Measurements from ENCODE around the gene CUL4A.
A peak's percentile ranks its signal among the peaks of the same experiment; 100 is the strongest.
"Not testable (repeated sequence)": the region's sequence is repeated elsewhere in the genome, so short reads cannot be mapped to it uniquely, and the experiment has no call there.

CUL4A gene

GRCh38 chr13:113229161-113229560 is 19.7 kb downstream of the CUL4A start:
- no peak for DNase-seq
- Mint-ChIP-seq H3K36me3 (ENCODE audit: low read depth) (peaks cover 55% of the 10 kb centered on the region), H3K27ac (no peak overlapping the region), H3K4me1 (no peaks in the 10 kb centered on the region), H3K4me3 (no peak overlapping the region), H3K9me3 (no peaks in the 10 kb centered on the region), H3K27me3 (no peaks in the 10 kb centered on the region)
- no peak for ATAC-seq

- no peaks in the 10 kb centered on the region for H3K9me3 Mint-ChIP-seq
- peaks cover 50% of the 10 kb centered on the region for H3K36me3 Mint-ChIP-seq (ENCODE audit: low read depth)
- H3K4me3 Mint-ChIP-seq = no peak overlapping the region
These were observed 20.4 kb downstream of the CUL4A start for GRCh38 chr13:113229791-113230190.

GRCh38 chr13:113231306-113232207 is 22.1 kb downstream of the CUL4A start:
- DNase-seq (no peak), ATAC-seq (no peak)
- H3K27me3 Mint-ChIP-seq = no peaks in the 10 kb centered on the region
- H3K27ac Mint-ChIP-seq = peak overlapping the region; percentile 11
- peaks cover 49% of the 10 kb centered on the region for H3K36me3 Mint-ChIP-seq (ENCODE audit: low read depth)
- no peaks in the 10 kb centered on the region for H3K4me1 Mint-ChIP-seq
- no peak overlapping the region for H3K4me3 Mint-ChIP-seq
- no peaks in the 10 kb centered on the region for H3K9me3 Mint-ChIP-seq

More at GRCh38 chr13:113229791-113230190, 20.4 kb downstream of the CUL4A start:
- no peaks in the 10 kb centered on the region for H3K27me3 Mint-ChIP-seq
- no peak overlapping the region for H3K27ac Mint-ChIP-seq
- no peak for ATAC-seq
- DNase-seq = no peak
- no peaks in the 10 kb centered on the region for H3K4me1 Mint-ChIP-seq

GRCh38 chr13:113232208-113233003 is 23.0 kb downstream of the CUL4A start:
- Mint-ChIP-seq H3K9me3 (no peaks in the 10 kb centered on the region), H3K4me3 (no peak overlapping the region), H3K27me3 (no peaks in the 10 kb centered on the region), H3K4me1 (no peaks in the 10 kb centered on the region), H3K27ac (no peak overlapping the region), H3K36me3 (ENCODE audit: low read depth) (peaks cover 54% of the 10 kb centered on the region)
- DNase-seq (no peak), ATAC-seq (peak; percentile 13)

GRCh38 chr13:113233101-113233500 is 23.7 kb downstream of the CUL4A start:
- H3K4me1 Mint-ChIP-seq = no peaks in the 10 kb centered on the region
- no peak overlapping the region for H3K4me3 Mint-ChIP-seq
- H3K27ac Mint-ChIP-seq = no peak overlapping the region
- ATAC-seq (no peak), DNase-seq (no peak)
- H3K36me3 Mint-ChIP-seq (ENCODE audit: low read depth) = peaks cover 52% of the 10 kb centered on the region
- no peaks in the 10 kb centered on the region for H3K27me3 Mint-ChIP-seq
- H3K9me3 Mint-ChIP-seq = no peaks in the 10 kb centered on the region

GRCh38 chr13:113238536-113238935 is 29.1 kb downstream of the CUL4A start:
- Mint-ChIP-seq H3K4me3 (no peak overlapping the region), H3K9me3 (no peaks in the 10 kb centered on the region), H3K27me3 (no peaks in the 10 kb centered on the region), H3K27ac (no peak overlapping the region), H3K4me1 (no peaks in the 10 kb centered on the region), H3K36me3 (ENCODE audit: low read depth) (peaks cover 48% of the 10 kb centered on the region)
- no peak for ATAC-seq
- no peak for DNase-seq

- peaks cover 47% of the 10 kb centered on the region for H3K36me3 Mint-ChIP-seq (ENCODE audit: low read depth)
These were observed 29.9 kb downstream of the CUL4A start for GRCh38 chr13:113239357-113239756.

GRCh38 chr13:113239986-113240385 is 30.6 kb downstream of the CUL4A start:
- H3K4me1 Mint-ChIP-seq = no peaks in the 10 kb centered on the region
- no peak overlapping the region for H3K27ac Mint-ChIP-seq
- no peaks in the 10 kb centered on the region for H3K9me3 Mint-ChIP-seq
- ATAC-seq (no peak), DNase-seq (no peak)
- H3K36me3 Mint-ChIP-seq (ENCODE audit: low read depth) = peaks cover 51% of the 10 kb centered on the region
- no peak overlapping the region for H3K4me3 Mint-ChIP-seq
- no peaks in the 10 kb centered on the region for H3K27me3 Mint-ChIP-seq

More at GRCh38 chr13:113239357-113239756, 29.9 kb downstream of the CUL4A start:
- H3K27me3 Mint-ChIP-seq = no peaks in the 10 kb centered on the region
- ATAC-seq = no peak
- no peaks in the 10 kb centered on the region for H3K4me1 Mint-ChIP-seq
- no peak overlapping the region for H3K27ac Mint-ChIP-seq
- no peak for DNase-seq
- no peaks in the 10 kb centered on the region for H3K9me3 Mint-ChIP-seq
- no peak overlapping the region for H3K4me3 Mint-ChIP-seq

- not testable (repeated sequence) for ATAC-seq, H3K27ac Mint-ChIP-seq, H3K9me3 Mint-ChIP-seq, H3K27me3 Mint-ChIP-seq, H3K4me3 Mint-ChIP-seq, DNase-seq, H3K4me1 Mint-ChIP-seq
- peaks cover 57% of the 10 kb centered on the region for H3K36me3 Mint-ChIP-seq (ENCODE audit: low read depth)
These were observed 32.2 kb downstream of the CUL4A start for GRCh38 chr13:113241623-113242022.

- Mint-ChIP-seq H3K27ac (no peak overlapping the region), H3K4me1 (no peaks in the 10 kb centered on the region), H3K4me3 (no peak overlapping the region), H3K36me3 (ENCODE audit: low read depth) (peaks cover 59% of the 10 kb centered on the region), H3K9me3 (no peaks in the 10 kb centered on the region), H3K27me3 (no peaks in the 10 kb centered on the region)
- ATAC-seq (no peak), DNase-seq (no peak)
These were observed 34.4 kb downstream of the CUL4A start for GRCh38 chr13:113243847-113244246.

GRCh38 chr13:113245849-113246796 is 36.7 kb downstream of the CUL4A start:
- ATAC-seq = no peak
- no peak overlapping the region for H3K4me3 Mint-ChIP-seq
- H3K9me3 Mint-ChIP-seq = no peaks in the 10 kb centered on the region
- no peaks in the 10 kb centered on the region for H3K27me3 Mint-ChIP-seq
- H3K4me1 Mint-ChIP-seq = no peaks in the 10 kb centered on the region
- H3K36me3 Mint-ChIP-seq (ENCODE audit: low read depth) = peaks cover 65% of the 10 kb centered on the region
- H3K27ac Mint-ChIP-seq = no peak overlapping the region
- DNase-seq = no peak

GRCh38 chr13:113252516-113253095 is 43.2 kb downstream of the CUL4A start:
- Mint-ChIP-seq H3K27ac (no peak overlapping the region), H3K9me3 (no peaks in the 10 kb centered on the region), H3K4me3 (no peak overlapping the region), H3K27me3 (no peaks in the 10 kb centered on the region), H3K36me3 (ENCODE audit: low read depth) (peaks cover 60% of the 10 kb centered on the region), H3K4me1 (no peaks in the 10 kb centered on the region)
- ATAC-seq (no peak), DNase-seq (no peak)

GRCh38 chr13:113257908-113258307 is 48.5 kb downstream of the CUL4A start:
- DNase-seq, H3K27me3 Mint-ChIP-seq, H3K27ac Mint-ChIP-seq, H3K4me3 Mint-ChIP-seq, ATAC-seq, H3K9me3 Mint-ChIP-seq, H3K4me1 Mint-ChIP-seq: not testable (repeated sequence)
- H3K36me3 Mint-ChIP-seq (ENCODE audit: low read depth) = peaks cover 49% of the 10 kb centered on the region

All from activated naive CD8-positive, alpha-beta T cell treated with anti-CD3 and anti-CD28 coated beads, Interleukin-2, amount 50 U/mL, for 24 hours (primary cell).